Glomerular visceral epithelial cell (primary cell): Measurements from ENCODE around the gene TPD52L1.
"Not testable (repeated sequence)": the region's sequence is repeated elsewhere in the genome, so short reads cannot be mapped to it uniquely, and the experiment has no call there.

Experiments used
- DNase-seq: peaks from one replicate; pipeline ENCODE4 v3.0.0-alpha.2; 2016; ENCODE audit errors: extremely low spot score

TPD52L1 gene, protein sequence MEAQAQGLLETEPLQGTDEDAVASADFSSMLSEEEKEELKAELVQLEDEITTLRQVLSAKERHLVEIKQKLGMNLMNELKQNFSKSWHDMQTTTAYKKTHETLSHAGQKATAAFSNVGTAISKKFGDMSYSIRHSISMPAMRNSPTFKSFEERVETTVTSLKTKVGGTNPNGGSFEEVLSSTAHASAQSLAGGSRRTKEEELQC

DNA sequence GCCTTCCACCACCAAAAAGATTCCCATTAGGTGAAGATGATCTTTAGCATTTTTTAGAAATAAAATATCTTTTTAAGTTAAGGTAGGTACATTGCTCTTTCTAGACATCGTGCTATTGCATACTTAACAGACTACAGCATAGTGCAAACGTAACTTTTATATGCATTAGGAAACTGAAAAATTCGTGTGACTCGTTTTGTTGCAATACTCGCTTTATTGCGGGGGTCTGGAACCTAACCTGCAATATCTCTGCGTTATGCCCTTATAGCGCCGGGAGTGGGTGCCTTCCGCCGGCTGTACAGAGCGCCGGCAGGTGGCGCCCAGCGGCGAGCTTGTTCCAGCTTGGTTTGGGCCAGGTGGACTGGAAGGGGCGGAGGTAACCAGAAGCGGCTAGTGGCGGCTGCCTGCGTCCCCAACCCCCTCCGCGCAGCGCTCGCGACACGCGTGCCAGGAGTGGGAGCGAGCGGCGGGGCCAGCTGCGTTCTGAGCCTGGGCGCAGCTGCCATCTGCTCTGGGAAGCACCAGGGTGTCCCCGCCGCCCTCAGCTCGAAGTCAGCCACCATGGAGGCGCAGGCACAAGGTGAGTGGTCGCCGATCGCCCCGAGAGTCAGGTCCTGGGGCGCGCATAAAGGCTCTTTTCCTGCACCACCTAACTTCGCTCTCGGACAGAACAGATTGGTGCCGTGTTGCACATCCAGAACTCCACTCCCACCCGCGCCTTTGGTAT is at the start of gene TPD52L1:
Gene TPD52L1, plus strand, starts transcription at position 383 of the 727 bp plus-strand sequence. Its CDS starts 179 bp downstream, at position 562.
- peak; percentile 87 for DNase-seq

DNA sequence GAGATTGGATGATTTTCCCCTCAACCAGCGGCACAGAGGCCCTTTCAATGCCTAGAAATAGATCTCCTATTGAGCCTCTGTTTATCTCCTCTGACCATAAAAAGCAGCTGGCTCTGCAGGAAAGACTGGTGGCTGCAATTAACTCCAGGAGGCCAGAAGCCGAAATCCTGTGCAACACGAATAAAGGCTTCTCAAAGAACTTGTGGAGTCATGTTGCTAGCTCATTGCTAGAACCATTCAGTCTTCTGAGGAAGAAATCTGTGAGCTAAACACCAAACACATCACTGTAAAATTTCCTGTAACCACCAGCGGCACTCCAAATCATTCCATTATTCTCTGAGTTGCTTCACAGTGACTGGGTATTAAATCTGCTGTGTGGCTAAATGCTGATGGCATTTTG is 49.1 kb upstream of the TPD52L1 start:
- DNase-seq = no peak

DNA sequence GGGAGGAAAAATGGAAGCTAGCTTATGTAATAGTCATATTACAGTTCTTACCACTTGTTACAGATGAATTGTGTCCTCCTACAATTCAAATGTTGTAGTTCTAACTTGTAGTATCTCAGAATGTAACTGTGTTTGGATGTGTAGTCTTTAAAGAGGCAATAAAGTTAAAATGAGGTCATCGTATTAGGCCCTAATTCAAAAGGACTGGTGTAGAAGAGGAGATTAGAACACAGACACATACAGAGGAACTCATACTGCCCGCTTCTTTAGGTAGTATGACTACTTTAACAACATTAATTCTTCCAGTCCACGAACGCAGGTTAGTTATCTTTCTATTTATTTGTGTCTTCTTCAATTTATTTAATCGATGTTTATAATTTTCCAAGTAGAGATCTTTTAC is 46.5 kb upstream of the TPD52L1 start:
- DNase-seq = no peak

DNA sequence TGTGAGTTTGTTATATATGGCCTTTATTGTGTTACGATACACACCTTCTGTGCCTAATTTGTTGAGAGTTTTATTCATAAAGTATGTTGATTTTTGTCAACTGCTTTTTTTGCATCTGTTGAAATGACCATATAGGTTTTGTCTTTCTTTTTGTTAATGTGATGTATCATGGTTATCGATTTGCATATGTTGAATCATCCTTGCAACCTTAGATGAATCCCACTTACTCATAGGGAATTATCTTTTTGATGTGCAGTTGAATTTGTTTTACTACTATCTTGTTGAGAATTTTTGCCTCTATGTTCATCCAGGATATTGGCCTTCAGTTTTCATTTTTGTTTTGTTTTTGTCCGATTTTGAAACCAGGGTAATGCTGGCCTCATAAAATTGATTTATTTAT is 45.7 kb upstream of the TPD52L1 start:
- no peak for DNase-seq

DNA sequence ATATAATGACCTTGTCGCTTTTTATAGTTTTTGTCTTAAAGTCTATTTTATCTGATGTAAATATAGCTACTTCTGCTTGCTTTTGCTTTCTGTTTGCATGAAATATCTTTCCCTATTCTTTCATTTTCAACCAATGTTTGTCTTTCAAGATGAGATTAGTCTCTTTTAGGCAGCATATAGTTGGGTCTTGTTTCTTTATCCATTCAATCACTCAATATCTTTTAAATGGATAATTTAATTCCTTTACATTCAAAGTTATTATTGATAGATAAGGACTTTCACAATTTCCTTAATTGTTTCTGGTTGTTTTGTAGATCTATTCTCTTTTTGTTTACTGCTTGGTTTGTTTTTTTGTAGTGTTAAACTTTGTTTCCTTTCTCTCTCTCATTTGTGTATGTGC is 43.5 kb upstream of the TPD52L1 start:
- DNase-seq = no peak

DNA sequence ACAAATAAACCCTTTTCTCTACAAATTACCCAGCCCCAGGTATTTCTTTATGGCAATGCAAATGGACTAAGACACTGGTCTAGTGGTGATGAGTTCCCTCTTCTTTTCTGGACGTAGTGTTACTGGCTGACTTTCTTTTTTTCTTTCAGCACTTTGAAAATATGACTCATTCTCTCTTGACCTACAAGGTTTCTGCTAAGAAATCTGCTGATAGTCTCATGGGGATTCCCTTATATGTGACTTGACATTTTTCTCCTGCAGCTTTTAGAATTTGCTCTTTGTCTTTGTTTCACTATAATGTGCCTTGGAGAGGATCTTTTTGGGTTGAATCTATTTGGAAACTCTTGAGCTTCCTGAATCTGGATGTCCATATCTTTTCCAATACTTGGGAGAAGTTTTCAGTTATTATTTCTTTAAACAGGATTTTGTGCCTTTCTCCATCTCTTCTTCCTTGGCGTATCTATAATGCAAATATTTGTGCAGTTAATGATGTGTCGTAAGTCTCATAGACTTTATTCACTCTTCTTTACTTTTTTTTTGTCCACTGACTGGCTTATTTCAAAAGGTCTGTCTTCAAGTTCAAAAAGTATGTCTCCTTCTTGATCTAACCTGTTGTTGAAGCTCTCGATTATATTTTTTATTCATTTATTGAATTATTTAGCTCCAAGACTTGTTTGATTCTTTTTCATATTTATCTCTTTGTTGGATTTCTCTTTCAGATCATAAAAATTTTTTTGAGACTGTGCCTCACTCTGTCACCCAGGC is 42.2 kb upstream of the TPD52L1 start:
- DNase-seq = no peak

DNA sequence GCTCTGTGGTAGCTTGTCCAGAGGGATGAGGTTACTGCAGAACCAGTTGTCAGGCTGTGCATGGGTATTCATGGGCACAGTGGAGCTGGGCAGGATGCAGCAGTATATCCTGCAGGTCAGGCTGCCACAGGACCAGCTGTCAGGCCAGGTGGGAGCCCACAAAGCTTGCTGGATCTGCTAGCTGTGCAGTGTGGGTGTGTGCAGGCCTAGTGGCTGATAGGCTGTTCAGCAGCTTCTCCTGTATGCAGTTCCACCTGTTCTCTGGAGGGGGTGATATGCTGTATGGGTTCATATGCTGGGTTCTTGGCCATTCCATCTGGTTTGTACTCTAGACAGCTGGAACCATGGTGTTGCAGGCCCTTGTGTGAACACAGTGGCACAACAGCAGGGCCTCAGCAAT is 40.6 kb upstream of the TPD52L1 start:
- DNase-seq = no peak

DNA sequence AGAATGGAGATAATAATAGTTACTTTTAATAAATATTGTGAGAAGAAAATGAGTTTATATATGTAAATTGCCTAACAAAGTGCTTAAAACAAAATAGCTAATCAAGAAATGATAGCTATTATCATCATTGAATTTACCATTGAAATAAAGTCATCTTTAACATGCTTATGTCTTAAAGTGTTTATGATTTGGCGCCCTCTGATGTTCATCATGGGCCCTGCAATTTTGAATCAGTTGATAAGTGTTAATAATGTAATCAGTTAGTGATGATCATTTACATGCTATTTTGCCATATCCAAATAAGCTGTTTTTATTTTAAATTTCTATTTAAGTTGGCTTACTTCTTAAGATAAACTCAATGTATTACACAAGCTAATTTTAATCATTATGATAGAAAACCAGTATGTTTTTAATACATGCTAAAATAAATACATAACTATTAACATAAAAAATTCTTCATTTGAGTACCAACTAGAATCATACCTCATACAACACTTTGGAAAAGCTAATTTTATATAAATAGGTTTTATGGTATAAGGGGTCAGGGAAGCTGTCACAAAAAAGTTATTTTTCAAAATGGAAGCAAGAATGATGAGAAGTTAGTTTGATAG is 39.2 kb upstream of the TPD52L1 start:
- peak; percentile 56 for DNase-seq

DNA sequence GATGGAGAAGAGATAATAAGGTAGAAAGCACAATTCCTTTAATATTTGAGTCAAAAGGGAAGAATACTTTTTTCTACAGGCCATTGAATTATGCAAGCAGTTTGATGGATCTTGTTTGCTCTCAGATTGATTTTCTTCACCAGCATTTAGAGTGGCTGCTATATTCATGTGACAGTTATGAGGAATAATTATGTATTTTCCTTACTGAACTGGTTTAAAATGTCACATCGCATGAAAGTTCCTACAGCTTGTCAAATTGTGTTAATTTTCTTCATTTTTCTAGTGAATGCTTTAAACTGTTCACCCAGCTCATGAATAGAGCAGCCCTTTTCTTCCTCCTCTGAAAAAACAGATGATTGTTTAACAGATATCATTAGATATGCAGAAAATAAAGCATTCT is 37.4 kb upstream of the TPD52L1 start:
- DNase-seq = no peak

DNA sequence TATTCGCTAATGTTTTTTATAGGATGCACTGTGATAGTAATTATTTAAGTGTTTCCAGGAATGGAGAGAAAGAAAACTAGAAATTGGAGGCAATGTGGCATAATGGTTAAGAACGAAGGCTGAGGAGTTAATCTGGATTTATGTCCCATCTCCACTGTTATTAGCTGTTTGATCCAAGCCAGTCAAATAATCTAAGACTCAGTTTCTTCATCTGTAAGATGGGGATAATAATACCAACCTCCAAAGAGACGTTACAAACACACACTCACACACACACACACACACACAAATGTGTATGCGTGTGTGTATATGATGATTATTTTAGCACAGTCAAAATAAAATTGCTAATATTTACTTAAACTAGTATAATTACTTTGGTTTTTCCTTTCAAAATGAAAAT is 36.9 kb upstream of the TPD52L1 start:
- DNase-seq = no peak

DNA sequence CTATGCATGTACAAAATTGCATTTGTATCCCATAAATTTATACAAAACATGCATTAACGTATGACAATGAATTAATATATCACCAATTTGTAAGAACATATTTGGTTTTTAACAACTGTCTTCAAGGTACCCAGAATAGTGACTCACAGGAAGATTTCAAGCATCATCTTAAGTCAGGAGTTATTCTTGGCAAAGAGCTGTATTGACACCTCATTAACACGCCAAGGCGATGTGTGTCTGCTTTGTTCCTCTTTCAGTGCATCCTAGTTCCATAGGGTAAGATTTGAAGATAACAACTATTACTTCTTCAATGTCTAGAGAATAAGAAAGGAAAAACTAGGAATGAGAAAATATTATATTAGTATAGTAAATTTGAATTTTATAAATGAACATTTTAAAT is 35.8 kb upstream of the TPD52L1 start:
- peak; percentile 62 for DNase-seq

DNA sequence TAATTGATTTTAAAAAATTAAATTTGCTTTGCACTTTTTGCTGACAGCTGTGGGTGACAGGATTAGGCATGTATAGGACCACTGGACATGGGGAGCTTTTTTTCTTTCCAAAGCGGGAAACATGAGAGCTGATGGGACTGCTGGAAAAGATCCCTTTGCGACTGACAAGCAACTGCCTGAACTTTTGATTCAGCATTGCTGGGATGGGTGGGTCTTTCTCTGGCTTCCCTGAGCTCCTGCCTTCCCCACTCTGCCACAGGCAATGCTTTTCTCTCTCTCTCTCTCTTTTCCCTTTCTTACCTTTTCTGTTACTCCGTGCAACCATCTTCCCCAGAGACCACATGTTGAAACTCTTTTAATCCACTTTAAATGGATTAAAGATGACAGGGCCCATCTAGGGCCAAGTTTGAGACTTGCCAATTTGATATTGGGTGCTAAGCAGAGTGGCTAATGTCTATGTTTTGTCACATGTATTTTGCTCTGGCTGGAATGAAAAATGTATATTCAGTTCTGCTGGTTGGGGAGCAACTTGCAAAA is 33.5 kb upstream of the TPD52L1 start:
- no peak for DNase-seq

DNA sequence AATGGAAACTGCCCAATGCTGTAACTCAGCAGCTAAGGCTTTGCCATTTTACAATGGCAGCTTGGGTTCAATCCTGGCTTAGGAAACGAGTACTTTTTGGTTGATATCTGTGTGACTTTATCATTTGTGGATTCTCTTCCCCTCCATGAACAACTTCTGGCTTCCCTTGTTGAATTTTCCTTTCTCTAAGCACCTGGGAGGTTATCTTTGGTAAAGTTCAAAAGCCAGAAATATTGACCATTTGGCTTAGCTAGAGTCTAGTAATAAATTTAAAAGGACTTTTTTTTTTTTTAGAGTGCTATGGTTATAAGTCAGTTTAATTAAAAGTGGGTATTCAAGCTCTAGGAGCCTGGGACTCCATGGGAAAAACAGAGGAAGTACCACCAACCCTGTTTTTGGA is 31.7 kb upstream of the TPD52L1 start:
- no peak for DNase-seq

DNA sequence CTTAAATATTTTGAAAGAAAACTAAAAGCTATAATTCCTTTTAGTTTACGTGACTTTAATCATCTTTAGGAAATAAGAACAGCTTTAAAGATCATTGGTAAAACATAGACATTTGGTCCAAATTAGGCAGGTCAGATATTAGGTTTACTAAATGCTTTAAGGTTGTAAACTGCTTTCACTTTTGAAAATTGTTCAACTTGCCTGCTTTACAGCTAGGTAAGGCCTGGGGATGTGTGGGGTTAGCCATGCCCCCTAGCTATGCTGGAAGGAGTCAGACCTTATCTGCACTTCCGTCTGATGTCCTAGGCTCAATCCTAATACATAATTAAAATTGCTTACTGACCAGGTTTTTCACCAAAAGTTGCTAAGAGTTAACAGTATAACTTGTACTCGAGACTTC is 30.5 kb upstream of the TPD52L1 start:
- DNase-seq = no peak

DNA sequence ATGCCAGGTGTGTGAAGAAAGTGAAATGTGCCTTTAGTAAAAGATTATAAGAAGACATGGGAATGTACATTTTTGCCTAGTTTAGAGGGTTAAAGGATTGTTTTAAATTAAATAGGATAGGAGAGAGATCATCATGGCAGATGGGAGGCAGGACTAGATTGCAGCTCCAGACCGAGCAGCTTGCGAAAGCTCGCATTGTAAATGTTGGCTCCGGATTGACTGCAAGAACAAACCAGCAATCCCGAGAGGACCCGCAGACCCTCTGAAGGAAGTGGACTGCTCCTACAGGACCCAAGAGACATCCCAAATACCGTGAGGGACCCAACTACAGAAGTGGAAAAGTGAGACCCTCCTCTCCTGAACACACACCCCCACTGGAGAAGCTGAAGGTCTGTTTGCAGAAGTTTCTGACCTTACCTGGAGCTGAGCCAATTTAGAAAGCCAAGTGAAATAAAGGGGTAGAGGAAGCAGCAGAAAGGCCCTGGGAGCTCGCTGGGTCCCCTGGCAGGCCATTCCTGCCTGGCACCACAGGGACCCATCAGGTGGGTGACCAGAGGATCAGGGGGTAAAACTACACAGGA is 30.0 kb upstream of the TPD52L1 start:
- no peak for DNase-seq

DNA sequence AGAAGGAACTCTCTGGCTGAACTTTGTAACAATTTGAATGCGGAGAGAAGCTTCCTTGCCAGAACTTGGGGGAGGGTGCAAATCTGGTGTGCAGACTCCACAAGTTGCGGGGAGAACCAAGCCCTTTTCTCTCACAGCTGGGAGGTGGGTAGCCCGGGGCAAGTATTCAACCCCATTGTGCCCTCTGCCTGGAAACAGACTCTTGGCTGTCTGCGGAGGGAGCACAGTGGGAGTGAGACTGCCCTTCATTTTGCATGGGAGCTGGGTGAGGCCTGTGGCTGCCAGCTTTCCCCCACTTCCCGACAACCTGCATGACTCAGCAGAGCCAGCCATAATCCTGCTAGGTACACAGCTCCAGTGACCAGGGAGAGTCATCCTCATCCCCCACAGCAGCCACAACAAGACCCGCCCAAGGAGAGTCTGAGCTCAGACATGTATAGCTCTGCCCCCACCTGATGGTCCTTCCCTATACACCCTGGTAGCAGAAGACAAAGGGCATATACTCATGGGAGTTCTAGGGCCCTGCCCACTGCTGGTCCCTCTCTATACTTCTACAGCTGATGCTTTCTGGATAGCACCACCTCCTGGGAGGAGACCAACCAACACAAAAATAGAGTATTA is 29.4 kb upstream of the TPD52L1 start:
- DNase-seq = peak; percentile 92

DNA sequence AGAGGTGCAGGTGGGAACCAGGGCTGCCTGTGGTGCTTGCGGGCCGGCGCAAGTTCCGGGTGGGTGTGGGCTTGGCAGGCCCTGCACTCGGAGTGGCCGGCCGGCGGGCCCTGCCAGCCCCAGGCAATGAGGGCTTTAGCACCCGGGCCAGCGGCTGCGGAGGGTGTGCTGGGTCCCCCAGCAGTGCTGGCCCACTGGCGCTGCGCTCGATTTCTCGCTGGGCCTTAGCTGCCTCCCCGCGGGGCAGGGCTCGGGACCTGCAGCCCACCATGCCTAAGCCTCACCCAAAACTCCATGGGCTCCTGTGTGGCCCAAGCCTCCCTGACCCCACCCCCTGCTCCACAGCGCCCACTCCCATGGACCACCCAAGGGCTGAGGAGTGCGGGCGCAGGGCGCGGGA is 27.7 kb upstream of the TPD52L1 start:
- not testable (repeated sequence) for DNase-seq

DNA sequence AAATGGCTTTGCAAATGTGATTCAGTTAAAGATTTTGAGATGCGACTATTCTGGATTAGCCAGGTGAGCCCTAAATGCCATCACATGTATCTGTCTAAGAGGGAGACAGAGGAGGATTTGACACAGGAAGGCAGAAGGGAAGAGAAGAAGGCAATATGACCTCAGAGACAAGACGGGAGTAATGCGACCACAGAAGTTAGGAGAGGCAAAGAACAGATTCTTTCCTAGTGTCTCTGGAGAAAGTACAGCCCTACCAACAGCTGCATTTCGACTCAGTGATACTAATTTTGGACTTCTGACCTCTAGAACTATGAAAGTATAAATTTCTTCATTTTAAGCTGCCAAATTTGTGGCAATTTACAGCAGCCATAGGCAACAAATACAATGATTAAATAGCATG is 24.2 kb upstream of the TPD52L1 start:
- DNase-seq = no peak

DNA sequence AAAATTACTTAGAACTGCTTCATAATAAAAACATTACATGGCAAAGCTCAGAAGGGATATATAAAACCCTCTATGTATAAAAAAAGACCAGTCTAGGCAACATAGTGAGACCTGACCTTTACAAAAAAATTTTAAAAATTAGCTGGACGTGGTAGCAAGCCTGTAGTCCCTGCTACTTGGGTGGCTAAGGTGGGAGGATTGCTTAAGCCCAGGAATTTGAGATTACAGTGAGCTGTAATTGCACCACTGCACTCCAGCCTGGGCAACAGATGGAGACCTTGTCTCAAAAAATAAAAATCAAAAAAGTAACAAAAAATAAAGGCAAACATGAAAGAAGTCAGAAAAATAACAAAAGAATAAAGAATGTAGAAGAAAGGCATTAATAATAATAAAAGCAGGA is 21.5 kb upstream of the TPD52L1 start:
- DNase-seq = no peak

DNA sequence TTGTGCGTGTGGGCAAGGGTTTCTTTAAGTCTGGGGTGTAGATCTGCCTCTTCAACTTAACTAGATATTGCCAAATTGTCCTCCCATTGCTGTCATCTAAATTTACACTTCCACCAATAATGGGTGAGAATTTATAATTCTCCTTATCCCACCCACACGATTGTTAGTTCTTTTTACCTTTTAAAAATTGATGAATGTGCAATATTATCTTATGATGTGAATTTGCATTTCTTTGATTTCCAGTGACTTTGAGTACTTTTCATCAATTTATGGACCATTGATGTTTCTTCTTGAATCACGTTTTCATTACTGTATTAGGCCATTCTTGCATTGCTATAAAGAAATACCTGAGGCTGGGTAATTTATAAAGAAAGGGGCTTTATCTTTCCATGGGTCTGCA is 17.2 kb upstream of the TPD52L1 start:
- no peak for DNase-seq

DNA sequence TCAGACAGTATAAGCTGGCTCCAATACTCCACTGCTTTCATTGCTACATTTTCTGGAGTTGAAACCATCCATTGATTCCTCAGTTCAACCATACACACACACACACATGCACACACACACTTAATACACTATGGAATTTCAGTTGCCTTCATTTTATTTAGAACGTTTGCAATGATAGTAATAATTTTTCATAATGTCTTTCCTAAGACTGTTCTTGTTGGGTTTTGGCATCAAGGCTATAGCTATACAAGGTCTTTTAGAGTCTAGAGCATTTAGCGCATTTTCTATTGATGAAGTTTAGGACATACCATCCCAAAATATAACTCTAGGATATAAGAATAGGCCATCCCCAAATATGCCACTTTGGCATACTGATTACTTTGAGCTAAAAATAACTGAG is 15.5 kb upstream of the TPD52L1 start:
- no peak for DNase-seq
